Gastrocnemius medialis (tissue), 4 donors: Measurements from ENCODE around the gene RXFP4. TPM values are rescaled to one million over a fixed set of nuclear protein-coding genes. Genes with fewer than 3 reads are reported as not detected.

Experiments
- ATAC-seq, 2 donors: fragments of 150-250 bp; one replicate each; pipeline ENCODE4 v1.9.1; 2016
- DNase-seq, 2 donors: peaks; one replicate each; pipeline ENCODE4 v3.0.0-alpha.2; 2019
- H3K27ac ChIP-seq, 4 donors: fragments of 200-600 bp; sonication (generic); 1 replicate in 1 of 4; 2 replicates in 3 of 4; pipeline ENCODE4 v1.5.1; 2016 to 2018; ENCODE audit warnings: mild to moderate bottlenecking in 2 of 4, moderate library complexity in 1 of 4
- H3K27me3 ChIP-seq, 3 donors: fragments of 200-600 bp; sonication (generic) in 2 of 3; 1 replicate in 1 of 3; 2 replicates in 2 of 3; pipeline versions ENCODE4 v1.5.1 to v1.6.0; 2016 to 2019; ENCODE audit warnings: mild to moderate bottlenecking in 1 of 3, moderate library complexity in 1 of 3
- H3K36me3 ChIP-seq, 2 donors: fragments of 200-600 bp; sonication (generic) in 1 of 2; one replicate each; pipeline ENCODE4 v1.5.1; 2017 to 2018
- H3K4me1 ChIP-seq, 2 donors: fragments of 200-600 bp; sonication (generic) in 1 of 2; one replicate each; pipeline ENCODE4 v1.5.1; 2016 to 2017; ENCODE audit warnings: mild to moderate bottlenecking in 2 of 2
- H3K4me3 ChIP-seq, 4 donors: fragments of 200-600 bp; sonication (generic) in 3 of 4; 1 replicate in 1 of 4; 2 replicates in 3 of 4; pipeline ENCODE4 v1.5.1; 2016 to 2019; ENCODE audit warnings: mild to moderate bottlenecking in 2 of 4
- H3K9me3 ChIP-seq, 3 donors: fragments of 200-600 bp; sonication (generic) in 2 of 3; 1 replicate in 1 of 3; 2 replicates in 2 of 3; pipeline ENCODE4 v1.5.1; 2016 to 2019
- POLR2A ChIP-seq, 2 donors: fragments of 450-650 bp; IDR thresholded peaks; one replicate each; pipeline ENCODE4 v1.6.1; 2017; ENCODE audit warnings: antibody characterized with exemption in 2 of 2, mild to moderate bottlenecking in 2 of 2, moderate library complexity in 2 of 2
- in situ Hi-C, 4 donors: fragments of 200-750 bp; cut with MboI; loops; one replicate each; pipeline versions ENCODE4 v1.15.0 to v1.8.0; 2017; ENCODE audit warnings: low sequenced_read_pairs in 4 of 4
- intact Hi-C: fragments of 100-400 bp; cut with DNase I; formaldehyde crosslinking; loops from one replicate; pipeline ENCODE4 v1.15.1; 2023; ENCODE audit warnings: low total_unique reads
- total RNA-seq, 4 donors: library from RNA; depleted of rRNA; stranded (reverse); fragments of >200 nt; gene quantifications; one replicate each; pipeline versions ENCODE4 v1.1.0 to v1.2.3, GENCODE V29; 2016
- TF ChIP-seq, protein P1 (sequence below), 5 experiments: fragments of 450-650 bp in 3 of 5; fragments of 200-600 bp in 2 of 5; sonication (generic) in 2 of 5; IDR thresholded peaks in 4 of 5; conservative IDR thresholded peaks in 1 of 5; 1 replicate in 4 of 5; 2 replicates in 1 of 5; pipeline ENCODE4 v1.5.1; 2016 to 2019; ENCODE audit warnings: antibody characterized with exemption in 5 of 5, mild to moderate bottlenecking in 3 of 5, moderate library complexity in 3 of 5

Gene RXFP4
- total RNA-seq, 4 donors from 2014 or later, result not detected

DNA sequence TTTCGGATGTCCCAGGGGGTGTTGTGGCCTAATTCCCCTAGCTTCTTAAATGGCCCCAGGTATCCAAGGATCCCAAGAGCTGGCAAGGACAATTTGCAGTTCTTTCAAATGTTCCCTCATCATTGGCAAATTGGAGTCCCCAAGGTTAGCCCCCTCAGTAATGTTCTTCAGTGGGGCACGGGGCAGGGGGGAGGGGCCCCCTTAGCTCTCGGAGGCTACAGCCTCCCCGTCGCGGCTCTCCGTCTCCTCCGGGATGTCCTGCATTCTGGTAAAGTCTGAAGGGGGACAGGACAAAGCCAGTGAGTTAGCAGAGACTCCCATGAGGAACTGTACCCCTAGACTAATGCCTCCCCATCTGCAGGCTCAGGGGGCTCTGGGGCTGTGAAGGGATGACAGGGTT, 6.3 kb downstream of the RXFP4 start:
- no peak overlapping the region for H3K27ac ChIP-seq
- in situ Hi-C loops (no loop called here), intact Hi-C loops (no loop called here)
- no peak overlapping the region for H3K4me3 ChIP-seq
- TF ChIP-seq POLR2A (IDR thresholded peaks at IDR 0.05), result no peak
- TF ChIP-seq, protein P1, sequence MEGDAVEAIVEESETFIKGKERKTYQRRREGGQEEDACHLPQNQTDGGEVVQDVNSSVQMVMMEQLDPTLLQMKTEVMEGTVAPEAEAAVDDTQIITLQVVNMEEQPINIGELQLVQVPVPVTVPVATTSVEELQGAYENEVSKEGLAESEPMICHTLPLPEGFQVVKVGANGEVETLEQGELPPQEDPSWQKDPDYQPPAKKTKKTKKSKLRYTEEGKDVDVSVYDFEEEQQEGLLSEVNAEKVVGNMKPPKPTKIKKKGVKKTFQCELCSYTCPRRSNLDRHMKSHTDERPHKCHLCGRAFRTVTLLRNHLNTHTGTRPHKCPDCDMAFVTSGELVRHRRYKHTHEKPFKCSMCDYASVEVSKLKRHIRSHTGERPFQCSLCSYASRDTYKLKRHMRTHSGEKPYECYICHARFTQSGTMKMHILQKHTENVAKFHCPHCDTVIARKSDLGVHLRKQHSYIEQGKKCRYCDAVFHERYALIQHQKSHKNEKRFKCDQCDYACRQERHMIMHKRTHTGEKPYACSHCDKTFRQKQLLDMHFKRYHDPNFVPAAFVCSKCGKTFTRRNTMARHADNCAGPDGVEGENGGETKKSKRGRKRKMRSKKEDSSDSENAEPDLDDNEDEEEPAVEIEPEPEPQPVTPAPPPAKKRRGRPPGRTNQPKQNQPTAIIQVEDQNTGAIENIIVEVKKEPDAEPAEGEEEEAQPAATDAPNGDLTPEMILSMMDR (IDR thresholded peaks at IDR 0.05 in 4 of 5, conservative IDR thresholded peaks at IDR 0.05 in 1 of 5), result no peak
- H3K4me1 ChIP-seq, result peaks cover 7 to 14% of the 10 kb centered on the region in 2 donors
- no peaks in the 10 kb centered on the region for H3K27me3 ChIP-seq
- no peak for DNase-seq
- H3K36me3 ChIP-seq, result peaks cover 0 to 62% of the 10 kb centered on the region in 2 donors
- no peaks in the 10 kb centered on the region for H3K9me3 ChIP-seq
- no peak for ATAC-seq

DNA sequence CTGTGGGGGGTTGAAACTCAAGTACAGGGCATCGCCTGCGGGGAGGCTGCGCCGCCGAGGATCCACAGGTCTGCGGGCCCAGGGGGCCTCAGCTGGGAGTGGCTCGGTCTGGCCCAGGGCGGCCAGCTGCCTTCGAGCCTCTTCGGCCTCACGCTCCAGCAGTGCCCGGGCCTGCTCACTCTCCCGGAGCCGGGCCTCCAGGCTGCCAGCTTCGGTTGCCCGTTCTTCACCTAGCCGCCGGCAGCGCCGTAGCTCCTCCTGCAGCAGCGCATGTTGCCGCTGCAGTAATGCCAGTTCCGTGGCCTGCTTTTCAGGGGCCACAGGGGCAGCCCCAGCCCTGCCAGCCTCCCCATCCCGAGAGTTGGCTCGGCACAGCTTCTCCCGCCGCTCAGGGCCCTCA, 9.4 kb downstream of the RXFP4 start:
- no peak for DNase-seq
- H3K4me1 ChIP-seq, result peaks cover 7 to 10% of the 10 kb centered on the region in 2 donors
- in situ Hi-C loops, result no loop called here
- H3K27ac ChIP-seq, result no peak overlapping the region
- H3K27me3 ChIP-seq, result no peaks in the 10 kb centered on the region
- no peak for ATAC-seq
- H3K9me3 ChIP-seq, result no peaks in the 10 kb centered on the region
- H3K4me3 ChIP-seq, result no peak overlapping the region
- intact Hi-C loops, result no loop called here
- no peak for TF ChIP-seq POLR2A (IDR thresholded peaks at IDR 0.05)
- TF ChIP-seq, protein P1 (IDR thresholded peaks at IDR 0.05 in 4 of 5, conservative IDR thresholded peaks at IDR 0.05 in 1 of 5), result no peak
- peaks cover 0 to 90% of the 10 kb centered on the region in 2 donors for H3K36me3 ChIP-seq

DNA sequence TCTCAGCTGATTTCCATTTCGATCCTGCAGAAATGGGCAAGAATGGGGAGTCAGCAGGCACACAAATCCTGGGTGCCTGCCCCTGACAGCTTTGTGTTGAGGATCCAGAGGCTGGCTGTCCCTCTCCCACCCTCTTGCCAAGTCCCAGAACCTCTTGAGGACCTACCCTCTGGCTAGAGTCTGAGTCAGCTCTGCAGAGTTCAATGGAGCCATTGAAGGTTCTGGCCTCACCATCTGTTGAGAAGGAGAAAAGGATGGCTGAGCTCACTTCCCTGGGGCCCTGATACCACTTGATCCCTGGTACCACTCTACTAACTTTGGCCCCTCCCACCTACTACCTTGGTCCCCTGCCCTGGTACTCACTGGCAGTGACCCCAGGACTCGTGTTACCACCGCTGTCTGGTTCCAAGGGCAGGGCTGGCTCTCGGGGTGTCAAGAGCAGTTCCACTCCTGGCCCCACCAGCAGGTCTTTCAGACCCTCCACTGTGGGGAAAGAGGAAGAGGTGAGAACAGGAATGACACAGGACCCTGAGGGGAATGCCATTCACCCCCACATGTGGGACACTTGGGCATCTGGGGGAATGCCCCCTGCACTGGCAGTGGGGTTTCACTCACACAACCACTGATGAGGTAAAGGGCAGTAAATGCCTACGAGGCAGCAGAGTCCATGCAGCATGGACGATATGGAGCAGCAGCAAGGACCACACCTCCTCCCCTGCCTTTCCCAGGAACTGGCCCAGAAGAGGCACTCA, 10.5 kb downstream of the RXFP4 start:
- ATAC-seq, result no peak
- TF ChIP-seq POLR2A (IDR thresholded peaks at IDR 0.05), result no peak
- TF ChIP-seq, protein P1 (IDR thresholded peaks at IDR 0.05 in 4 of 5, conservative IDR thresholded peaks at IDR 0.05 in 1 of 5), result no peak
- peaks cover 7 to 10% of the 10 kb centered on the region in 2 donors for H3K4me1 ChIP-seq
- H3K4me3 ChIP-seq, result no peak overlapping the region
- H3K27ac ChIP-seq, result peak overlapping the region in 1 of 4 donors; percentile 46
- H3K36me3 ChIP-seq, result peaks cover 0 to 97% of the 10 kb centered on the region in 2 donors
- in situ Hi-C loops, result no loop called here
- no peaks in the 10 kb centered on the region for H3K9me3 ChIP-seq
- DNase-seq, result no peak
- intact Hi-C loops, result no loop called here
- no peaks in the 10 kb centered on the region for H3K27me3 ChIP-seq

DNA sequence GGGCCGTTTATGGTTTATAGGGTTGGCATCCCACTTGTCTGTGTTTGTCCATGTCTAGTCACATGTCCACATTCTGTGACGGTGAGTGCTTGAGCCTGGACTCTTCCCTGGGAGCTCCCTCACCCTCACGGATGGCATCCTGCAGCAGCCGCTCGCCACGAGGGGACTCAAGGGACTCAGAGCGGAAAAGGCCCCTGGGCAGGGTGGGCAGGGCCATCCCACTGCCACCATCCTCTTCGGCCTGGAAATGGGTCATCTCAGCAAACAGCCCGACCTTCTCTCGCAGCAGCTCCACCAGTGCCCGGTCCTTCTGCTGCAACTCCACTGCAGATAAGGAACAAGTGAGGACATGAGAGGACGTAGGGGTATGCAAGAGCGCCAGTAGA, 11.1 kb downstream of the RXFP4 start:
- ATAC-seq (no peak), DNase-seq (no peak)
- in situ Hi-C loops (no loop called here), intact Hi-C loops (no loop called here)
- Histone ChIP-seq H3K4me3 (no peak overlapping the region), H3K27ac (peak overlapping the region in 1 of 4 donors; percentile 46), H3K27me3 (no peaks in the 10 kb centered on the region), H3K36me3 (peaks cover 0 to 97% of the 10 kb centered on the region in 2 donors), H3K4me1 (peaks cover 7 to 10% of the 10 kb centered on the region in 2 donors), H3K9me3 (no peaks in the 10 kb centered on the region)
- TF ChIP-seq, protein P1 (IDR thresholded peaks at IDR 0.05 in 4 of 5, conservative IDR thresholded peaks at IDR 0.05 in 1 of 5), result no peak
- TF ChIP-seq POLR2A (IDR thresholded peaks at IDR 0.05), result no peak
